Activated CD4-positive, alpha-beta T cell treated with anti-CD3 and anti-CD28 coated beads, Interleukin-2, Interleukin-4, amounts not matched to agents 100 ng/mL and 50 ng/mL, durations not matched to agents 16 hours and 8 hours (primary cell): ENCODE results near the gene HDAC2.
A peak's percentile ranks its signal among the peaks of the same experiment; 100 is the strongest.
"Not testable (repeated sequence)": the region's sequence is repeated elsewhere in the genome, so short reads cannot be mapped to it uniquely, and the experiment has no call there.

ENCODE experiments used
- DNase-seq: peaks from one replicate; pipeline ENCODE4 v3.0.0-alpha.2; 2020; ENCODE audit warnings: low spot score

HDAC2 gene

GRCh38 chr6:113971741-113972140 is 793 bp upstream of the HDAC2 start:
- DNase-seq: no peak

GRCh38 chr6:113969888-113970804 is 802 bp downstream of the HDAC2 start:
- peak; percentile 30 for DNase-seq

GRCh38 chr6:113968472-113968871 is 2.5 kb downstream of the HDAC2 start:
- DNase-seq: no peak

GRCh38 chr6:113967777-113968176 is 3.2 kb downstream of the HDAC2 start:
- DNase-seq: no peak

GRCh38 chr6:113960795-113961194 is 10.2 kb downstream of the HDAC2 start:
- no peak for DNase-seq

- no peak for DNase-seq
Measured at GRCh38 chr6:113959235-113959634, 11.7 kb downstream of the HDAC2 start.

GRCh38 chr6:113954653-113955052 is 16.3 kb downstream of the HDAC2 start:
- DNase-seq: no peak

- no peak for DNase-seq
Measured at GRCh38 chr6:113953346-113953745, 17.6 kb downstream of the HDAC2 start.

GRCh38 chr6:113949499-113949898 is 21.4 kb downstream of the HDAC2 start:
- no peak for DNase-seq

GRCh38 chr6:113944701-113945100 is 26.2 kb downstream of the HDAC2 start:
- no peak for DNase-seq

- no peak for DNase-seq
Measured at GRCh38 chr6:113939825-113940224, 31.1 kb downstream of the HDAC2 start.

- DNase-seq: peak; percentile 39
Measured at GRCh38 chr6:113936093-113936934, 34.6 kb downstream of the HDAC2 start.

GRCh38 chr6:113934101-113934500 is 36.8 kb downstream of the HDAC2 start:
- DNase-seq: no peak

- not testable (repeated sequence) for DNase-seq
Measured at GRCh38 chr6:113931907-113932306, 39.0 kb downstream of the HDAC2 start.

- no peak for DNase-seq
Measured at GRCh38 chr6:113930183-113930582, 40.8 kb downstream of the HDAC2 start.

GRCh38 chr6:113927001-113927400 is 43.9 kb downstream of the HDAC2 start:
- no peak for DNase-seq

- no peak for DNase-seq
Measured at GRCh38 chr6:113925378-113925777, 45.6 kb downstream of the HDAC2 start.

- DNase-seq: no peak
Measured at GRCh38 chr6:113924312-113924723, 46.6 kb downstream of the HDAC2 start.

- no peak for DNase-seq
Measured at GRCh38 chr6:113923526-113923925, 47.4 kb downstream of the HDAC2 start.

GRCh38 chr6:113921299-113921904 is 49.5 kb downstream of the HDAC2 start:
- DNase-seq: no peak

- peak; percentile 3 for DNase-seq
Measured at GRCh38 chr6:113920663-113921267, 50.2 kb downstream of the HDAC2 start.

- DNase-seq: not testable (repeated sequence)
Measured at GRCh38 chr6:113910285-113910684, 60.7 kb downstream of the HDAC2 start.
